ENCODE data around the gene ACO2.
A peak's percentile ranks its signal among the peaks of the same experiment; 100 is the strongest.
"Not testable (repeated sequence)": the region's sequence is repeated elsewhere in the genome, so short reads cannot be mapped to it uniquely, and the experiment has no call there.

ACO2 gene

GRCh38 chr22:41468381-41469217 is at the start of gene ACO2, which contains the start of gene PHF5A:
ACO2 (plus strand) TSS chr22:41469117; CDS start chr22:41469147, 30 bp downstream.
PHF5A (minus strand) TSS chr22:41468692; CDS start chr22:41468653, 39 bp downstream.
- DNase-seq = peak; percentile 99

GRCh38 chr22:41425660-41426365 is 43.1 kb upstream of the ACO2 start:
- DNase-seq = no peak

GRCh38 chr22:41429232-41429950 is 39.5 kb upstream of the ACO2 start:
- DNase-seq = no peak

- DNase-seq = no peak
Observed at GRCh38 chr22:41429951-41430332, 39.0 kb upstream of the ACO2 start.

- DNase-seq = no peak
Observed at GRCh38 chr22:41431656-41432055, 37.3 kb upstream of the ACO2 start.

GRCh38 chr22:41433480-41433879 is 35.4 kb upstream of the ACO2 start:
- not testable (repeated sequence) for DNase-seq

- not testable (repeated sequence) for DNase-seq
Observed at GRCh38 chr22:41434361-41435003, 34.4 kb upstream of the ACO2 start.

- no peak for DNase-seq
Observed at GRCh38 chr22:41435560-41435959, 33.4 kb upstream of the ACO2 start.

GRCh38 chr22:41436322-41437113 is 32.4 kb upstream of the ACO2 start:
- DNase-seq = no peak

GRCh38 chr22:41437198-41437597 is 31.7 kb upstream of the ACO2 start:
- DNase-seq = no peak

GRCh38 chr22:41440511-41440910 is 28.4 kb upstream of the ACO2 start:
- not testable (repeated sequence) for DNase-seq

- no peak for DNase-seq
Observed at GRCh38 chr22:41442240-41442792, 26.6 kb upstream of the ACO2 start.

- DNase-seq = peak; percentile 96
Observed at GRCh38 chr22:41444360-41445128, 24.4 kb upstream of the ACO2 start.

- DNase-seq = peak; percentile 38
Observed at GRCh38 chr22:41445129-41446056, 23.5 kb upstream of the ACO2 start.

GRCh38 chr22:41446057-41446501 is 22.8 kb upstream of the ACO2 start:
- peak; percentile 19 for DNase-seq

- DNase-seq = peak; percentile 97
Observed at GRCh38 chr22:41446639-41447434, 22.1 kb upstream of the ACO2 start, which contains the start of gene TOB2. TOB2 (minus strand) TSS chr22:41446801; CDS start chr22:41437345, 9,456 bp downstream.

GRCh38 chr22:41447435-41448188 is 21.3 kb upstream of the ACO2 start:
- DNase-seq = peak; percentile 61
